NAMALWA (cell line): ENCODE measurements around the gene TACC3.
A peak's percentile ranks its signal among the peaks of the same experiment; 100 is the strongest.

Experiments
- DNase-seq: peaks from one replicate; pipeline ENCODE4 v3.0.0-alpha.2; 2015; ENCODE audit warnings: low spot score

Gene TACC3

GRCh38 chr4:1703867-1704266 is 17.5 kb upstream of the TACC3 start:
- no peak for DNase-seq

GRCh38 chr4:1705732-1706131 is 15.6 kb upstream of the TACC3 start:
- no peak for DNase-seq

DNA sequence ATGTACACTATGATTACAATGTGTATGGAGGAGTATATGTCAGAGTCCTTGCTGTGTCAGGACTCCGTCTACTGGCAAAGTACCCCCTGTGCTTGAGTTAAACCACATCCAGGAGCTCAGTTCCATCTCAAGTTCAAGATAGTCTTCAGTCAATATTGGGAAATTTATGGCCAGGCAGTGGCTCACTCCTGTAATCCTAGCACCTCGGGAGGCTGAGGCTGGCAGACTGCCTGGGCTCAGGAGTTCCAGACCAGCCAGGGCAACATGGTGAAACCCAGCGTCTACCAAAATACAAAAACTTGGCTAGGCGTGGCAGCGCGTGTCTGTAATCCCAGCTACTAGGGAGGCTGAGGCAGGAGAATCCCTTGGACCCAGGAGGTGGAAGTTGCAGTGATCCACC is 15.0 kb upstream of the TACC3 start:
- DNase-seq = no peak

- no peak for DNase-seq
These were observed 12.7 kb upstream of the TACC3 start for GRCh38 chr4:1708581-1708980.

- no peak for DNase-seq
These were observed 10.2 kb upstream of the TACC3 start for GRCh38 chr4:1711055-1711570.

- DNase-seq = peak; percentile 47
These were observed 9.6 kb upstream of the TACC3 start for GRCh38 chr4:1711571-1712215.

DNA sequence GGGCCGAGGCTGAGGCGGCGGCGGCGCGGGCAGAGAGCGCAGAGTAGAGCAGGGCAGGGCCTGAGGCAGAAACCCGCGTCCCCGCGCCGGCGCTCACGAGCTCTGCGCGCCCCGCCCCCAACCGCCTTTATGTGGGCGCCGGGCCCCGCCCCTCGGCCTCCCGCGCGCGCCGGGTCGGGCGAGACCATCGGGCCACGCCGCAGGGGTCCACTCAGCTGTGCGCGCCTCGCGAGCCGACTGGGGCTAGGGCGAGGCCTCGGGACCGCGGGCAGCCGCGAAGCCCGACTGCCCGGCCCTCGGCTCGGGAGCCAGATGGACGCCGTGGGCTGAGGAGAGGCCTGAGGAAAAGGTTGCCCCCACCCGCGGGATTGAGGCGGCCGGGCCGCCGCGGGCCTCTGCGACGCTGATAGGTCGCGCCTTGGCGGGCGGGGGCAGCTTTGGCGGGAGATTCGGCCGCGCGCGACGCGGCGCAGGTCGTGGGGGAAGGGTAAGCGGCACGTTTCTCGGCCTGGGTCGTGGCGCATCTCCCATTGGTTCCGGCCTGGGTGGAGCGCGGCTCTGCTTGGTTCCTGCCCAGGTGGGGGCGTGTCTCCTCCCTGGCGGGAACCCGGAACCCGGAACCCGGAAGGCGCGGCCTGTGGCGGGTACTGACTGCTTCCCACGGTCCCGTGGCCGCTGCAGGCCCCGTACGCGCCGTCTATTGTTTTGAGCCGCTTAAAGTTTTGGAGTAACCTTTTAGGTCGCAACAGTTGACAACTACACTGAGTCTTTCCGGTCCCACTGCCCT is 8.9 kb upstream of the TACC3 start, which contains the start of gene SLBP:
SLBP (minus strand) TSS at position 104 of the 787 bp plus-strand sequence. CDS start 131 bp downstream, outside the sequence.
- DNase-seq = peak; percentile 97

DNA sequence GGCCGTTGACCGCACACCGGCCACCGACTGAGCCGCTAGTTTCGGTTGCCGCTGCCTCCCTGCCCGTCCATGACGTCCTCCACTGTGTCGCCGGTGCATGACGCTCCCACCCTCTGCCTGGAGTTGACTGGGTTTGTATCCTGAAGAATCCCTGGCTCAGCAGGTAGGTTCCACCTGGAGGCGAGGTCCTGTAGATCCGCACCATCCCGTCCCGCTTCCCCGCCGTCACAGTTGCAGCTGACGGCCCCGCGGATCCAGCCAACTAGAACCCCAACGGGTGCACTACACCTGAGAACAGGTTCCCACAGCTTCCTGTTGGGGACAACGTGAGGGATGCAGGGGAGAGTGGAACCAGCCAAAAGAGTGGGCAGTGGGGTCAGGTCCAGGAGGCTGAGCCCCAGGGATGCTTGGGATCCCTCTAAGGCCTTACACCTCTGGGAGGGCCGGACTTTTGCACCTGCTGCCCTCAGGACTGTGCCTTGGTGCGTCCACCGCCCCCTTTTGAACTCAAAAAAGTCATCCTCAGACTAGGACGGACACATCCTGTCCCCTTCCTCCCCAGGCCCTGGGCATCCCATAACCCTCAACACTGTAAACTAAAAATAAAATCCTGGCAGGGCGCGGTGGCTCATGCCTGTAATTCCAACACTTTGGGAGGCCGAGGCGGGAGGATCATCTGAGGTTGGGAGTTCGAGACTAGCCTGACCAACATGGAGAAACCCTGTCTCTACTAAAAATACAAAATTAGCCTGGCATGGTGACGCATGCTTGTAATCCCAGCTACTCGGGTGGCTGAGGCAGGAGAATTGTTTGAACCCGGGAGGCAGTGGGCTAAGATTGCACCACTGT is 8.1 kb upstream of the TACC3 start:
- no peak for DNase-seq

GRCh38 chr4:1714303-1715001 is 6.9 kb upstream of the TACC3 start:
- peak; percentile 87 for DNase-seq

GRCh38 chr4:1715002-1715758 is 6.1 kb upstream of the TACC3 start:
- peak; percentile 82 for DNase-seq

- no peak for DNase-seq
These were observed 5.0 kb upstream of the TACC3 start for GRCh38 chr4:1716065-1716945.

DNA sequence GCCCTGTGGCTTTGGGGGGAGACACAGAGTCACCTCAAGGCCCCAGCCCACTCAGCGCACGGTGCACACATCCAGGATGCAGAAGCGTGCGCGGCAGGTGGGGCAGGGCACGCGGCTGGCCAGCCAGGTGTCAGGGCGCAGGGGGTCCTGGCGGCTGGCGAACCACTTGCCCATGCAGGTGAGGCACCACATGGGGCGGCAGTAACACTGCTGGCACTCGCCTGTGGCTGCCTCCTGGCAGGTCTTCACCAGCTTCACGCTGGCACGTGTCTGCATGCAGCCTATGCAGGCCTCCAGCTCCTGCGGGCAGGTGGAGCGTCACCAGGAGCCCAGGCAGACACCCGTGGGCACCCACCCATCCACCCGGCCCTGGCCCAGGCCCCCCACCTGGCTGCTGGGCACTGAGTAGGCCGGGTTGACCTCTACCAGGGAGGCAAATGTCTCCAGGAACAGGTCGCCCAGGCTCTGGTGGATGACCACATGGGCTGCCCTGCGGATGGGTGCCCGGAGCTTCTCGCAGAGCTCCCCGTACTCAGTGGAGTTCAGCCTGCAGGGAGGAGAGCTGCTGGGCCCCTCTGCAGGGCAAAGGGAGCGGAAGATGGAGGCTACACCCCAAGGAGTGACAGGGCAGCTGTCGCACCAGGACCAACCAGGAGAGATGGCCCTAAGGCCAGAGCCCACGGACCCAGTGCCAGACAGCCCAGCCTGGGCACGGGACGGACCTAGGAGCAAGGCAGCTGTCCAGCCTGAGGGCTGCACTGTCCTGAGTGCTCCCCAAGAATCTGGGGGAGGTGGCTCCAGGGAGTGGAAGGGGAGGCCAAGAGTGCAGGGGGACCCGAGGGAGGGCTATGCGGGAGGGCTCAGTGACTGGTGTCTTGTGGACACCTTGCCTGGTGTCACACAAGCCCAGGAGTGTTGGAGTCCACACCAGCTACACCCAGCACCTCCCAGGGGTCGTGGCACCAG is 3.9 kb upstream of the TACC3 start:
- no peak for DNase-seq

- DNase-seq = peak; percentile 33
These were observed 3.0 kb upstream of the TACC3 start for GRCh38 chr4:1718095-1718850.

DNA sequence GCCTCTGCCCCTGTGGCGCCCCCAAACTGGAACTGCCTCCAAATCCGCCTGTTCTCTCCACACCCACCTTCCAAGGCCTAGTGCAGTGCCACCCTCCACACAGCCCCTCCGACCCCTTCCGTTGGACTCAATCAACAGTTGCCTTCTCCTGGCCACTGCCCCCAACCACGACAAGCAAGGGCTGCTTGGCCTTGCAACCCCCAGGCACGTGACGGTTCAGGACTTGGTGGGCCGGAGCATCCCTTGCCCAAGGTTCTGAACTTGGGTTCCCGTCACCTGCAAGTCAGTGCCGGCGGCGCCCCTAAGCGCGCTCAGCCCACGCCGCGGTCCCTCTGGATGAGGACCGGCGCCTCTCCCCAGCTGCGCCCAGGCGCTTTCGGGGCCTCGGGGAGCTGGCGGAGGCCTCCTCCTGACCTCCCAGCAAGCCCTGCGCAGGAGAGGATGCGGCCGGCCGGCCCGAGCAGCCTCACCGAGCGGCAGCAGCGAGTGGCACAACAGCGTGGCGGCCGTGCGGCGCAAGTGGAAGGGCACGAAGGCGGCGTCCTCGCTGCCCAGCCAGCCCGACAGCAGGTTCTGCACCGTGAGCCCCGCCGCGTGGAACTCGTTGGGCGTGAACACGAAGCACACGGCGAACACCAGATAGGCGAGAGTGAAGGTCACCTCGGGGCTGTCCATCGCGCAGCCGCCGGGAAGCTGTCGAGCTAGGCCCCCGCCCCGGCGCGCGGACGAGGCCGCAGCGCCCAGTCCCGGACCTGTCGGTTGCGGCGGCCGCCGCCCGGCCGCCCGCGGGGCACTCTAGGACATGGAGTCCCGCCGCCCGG is 948 bp upstream of the TACC3 start:
- peak; percentile 56 for DNase-seq

DNA sequence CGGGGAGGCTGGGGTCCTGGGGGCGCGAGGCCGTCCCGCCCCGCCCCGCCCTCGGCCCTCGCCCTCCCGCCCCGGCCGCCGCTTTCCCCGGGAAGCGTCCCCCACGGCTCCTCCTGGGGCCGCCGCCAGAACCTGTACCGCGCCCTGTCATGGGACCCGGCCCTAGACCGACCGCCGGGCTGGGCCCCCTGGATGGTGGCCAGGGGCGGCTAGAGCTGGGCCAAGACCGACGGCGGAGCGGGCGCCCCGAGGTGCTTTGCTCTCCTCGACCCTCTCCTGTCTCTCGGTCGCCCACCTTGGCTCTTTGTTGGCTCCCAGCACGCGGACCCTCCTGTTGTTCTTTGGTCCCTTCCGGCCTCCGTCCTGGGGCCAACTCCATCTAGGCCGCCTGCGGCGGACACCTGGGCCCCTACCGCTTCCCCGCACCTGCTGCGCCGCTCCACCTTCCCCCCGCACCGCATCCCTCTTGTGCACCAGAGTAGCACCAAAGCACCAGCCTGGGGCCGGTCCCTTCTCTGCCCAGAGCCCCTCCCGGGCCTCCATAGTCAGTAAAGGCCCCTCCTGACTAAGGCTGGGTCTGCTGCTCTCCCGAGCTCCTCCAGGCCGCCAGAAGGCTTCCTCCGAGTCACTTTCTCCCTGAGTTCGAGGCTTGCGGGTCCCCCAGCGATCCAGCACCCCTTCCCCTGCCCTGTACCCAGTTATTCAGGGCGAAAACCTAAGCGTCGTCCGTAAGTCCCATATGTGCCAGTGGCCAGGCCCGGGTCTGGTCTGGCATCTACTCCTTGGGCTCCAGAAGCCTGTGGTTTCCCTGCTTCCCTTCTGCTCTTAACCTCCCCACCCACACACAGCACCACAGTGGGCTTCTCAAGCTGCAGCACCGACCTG is 587 bp downstream of the TACC3 start:
- DNase-seq = peak; percentile 59

DNA sequence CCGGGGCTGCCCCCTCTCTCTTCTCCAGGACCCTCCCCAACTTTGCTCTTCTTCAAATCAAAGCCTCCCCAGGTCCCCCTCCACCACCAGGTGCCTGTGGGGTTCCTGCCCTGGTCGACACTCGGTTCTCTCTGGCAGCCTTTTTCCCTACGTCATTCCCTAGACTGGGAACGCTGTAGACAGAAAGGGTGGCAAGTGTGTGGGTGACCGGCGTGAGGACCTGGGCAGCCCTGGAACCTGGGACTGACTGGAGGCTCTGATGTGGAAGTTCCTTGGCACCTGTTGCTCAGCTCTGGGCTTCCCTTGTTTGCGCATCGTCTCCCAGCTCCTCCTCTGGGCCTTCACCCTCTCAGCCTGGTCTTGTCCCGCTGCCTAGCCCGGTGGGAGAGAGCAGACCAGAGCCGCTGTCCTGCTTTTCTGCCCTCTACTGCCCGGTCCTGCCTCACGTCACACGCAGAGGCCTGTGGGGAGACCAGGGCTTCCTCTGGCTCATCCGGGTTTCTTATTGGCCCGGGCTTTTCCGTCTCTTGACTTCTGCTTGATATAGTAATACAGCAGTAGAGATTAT is 1.3 kb downstream of the TACC3 start:
- no peak for DNase-seq
